COLO829 (cell line): Measurements from ENCODE around the gene FSD2.
"Not testable (repeated sequence)": the region's sequence is repeated elsewhere in the genome, so short reads cannot be mapped to it uniquely, and the experiment has no call there.

Experiments used
- DNase-seq: peaks from one replicate; pipeline ENCODE4 v3.0.0; 2012; ENCODE audit warnings: low spot score

The FSD2 gene

DNA sequence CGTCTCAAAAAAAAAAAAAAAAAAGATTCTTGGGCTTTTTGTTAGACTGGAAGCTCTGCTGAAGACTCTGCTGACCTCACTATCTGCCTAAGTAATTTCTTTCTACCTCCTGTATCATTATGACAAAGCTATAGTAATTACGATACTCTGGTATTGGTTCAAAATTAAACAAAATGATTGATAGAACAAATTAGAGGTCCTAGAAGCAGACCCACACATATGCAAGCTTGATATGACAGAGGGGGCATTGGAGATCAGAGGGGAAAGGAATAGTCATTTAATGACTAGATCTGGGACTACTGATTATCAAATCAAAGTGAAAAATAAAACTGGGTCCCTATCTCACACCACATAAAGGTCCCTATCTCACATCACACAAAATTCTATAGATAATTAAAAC is 74.3 kb downstream of the FSD2 start:
- DNase-seq = no peak

DNA sequence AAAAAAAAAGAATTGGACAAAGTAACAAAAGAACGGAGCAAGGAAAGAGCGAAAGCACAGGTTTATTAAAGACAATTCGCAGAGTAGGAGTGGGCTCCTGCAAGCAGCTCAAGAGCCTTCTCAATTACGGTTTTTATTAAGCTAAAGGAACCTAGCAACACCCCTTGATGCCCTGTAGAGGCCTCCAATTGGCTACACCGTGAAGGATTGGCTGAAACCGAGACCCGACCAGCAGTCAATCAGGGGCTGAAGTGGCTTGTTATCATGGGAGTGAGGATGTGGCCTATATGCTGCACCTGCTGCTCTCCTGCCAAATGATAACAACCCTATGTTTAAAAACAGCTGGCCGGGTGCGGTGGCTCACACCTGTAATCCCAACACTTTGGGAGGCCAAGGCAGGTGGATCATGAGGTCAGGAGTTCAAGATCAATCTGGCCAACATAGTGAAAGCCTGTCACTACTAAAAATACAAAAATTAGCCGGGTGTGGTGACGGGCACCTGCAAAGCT is 75.8 kb downstream of the FSD2 start:
- no peak for DNase-seq

DNA sequence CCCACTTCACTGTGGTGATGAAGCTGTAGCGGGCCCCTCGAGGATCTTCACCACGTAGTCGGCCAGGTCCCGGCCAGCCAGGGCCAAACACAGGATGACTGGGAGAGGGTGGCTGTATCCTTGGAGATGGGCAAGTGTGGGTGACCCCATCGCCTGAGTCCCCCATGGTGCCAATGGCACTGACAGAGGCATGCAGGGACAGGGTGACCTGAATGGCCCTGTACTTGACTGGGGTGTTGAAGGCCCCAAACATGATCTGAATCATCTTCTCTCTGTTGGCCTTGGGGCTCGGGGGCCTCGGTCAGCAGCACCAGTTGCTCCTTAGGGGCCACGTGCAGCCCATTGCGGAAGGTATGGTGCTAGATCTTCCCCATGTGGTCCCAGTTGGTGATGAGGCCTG is 79.1 kb downstream of the FSD2 start:
- DNase-seq = no peak

GRCh38 chr15:82715003-82715402 is 90.9 kb downstream of the FSD2 start:
- DNase-seq = no peak

GRCh38 chr15:82714016-82714415 is 91.9 kb downstream of the FSD2 start:
- peak; percentile 18 for DNase-seq

DNA sequence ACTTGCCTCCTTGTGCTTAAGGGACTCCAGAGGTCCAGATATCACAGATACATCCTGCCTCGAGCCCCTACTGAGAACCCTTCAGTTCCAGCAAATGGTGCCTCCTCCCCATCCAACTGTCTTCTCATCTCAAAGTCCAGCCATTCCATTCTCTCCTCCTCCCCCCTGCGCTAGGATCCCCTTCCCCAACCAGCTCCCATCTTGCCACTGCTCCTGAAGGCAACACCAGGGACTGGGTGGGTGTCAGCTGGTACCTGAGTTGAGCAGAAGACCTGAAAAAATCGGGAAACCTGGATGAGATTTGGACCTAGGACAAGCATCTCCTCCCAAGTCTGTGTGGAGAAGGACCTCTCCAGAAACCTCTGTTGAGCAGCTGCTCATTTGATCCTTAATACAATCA is 93.8 kb downstream of the FSD2 start:
- no peak for DNase-seq

GRCh38 chr15:82710926-82711490 is 94.9 kb downstream of the FSD2 start:
- no peak for DNase-seq

DNA sequence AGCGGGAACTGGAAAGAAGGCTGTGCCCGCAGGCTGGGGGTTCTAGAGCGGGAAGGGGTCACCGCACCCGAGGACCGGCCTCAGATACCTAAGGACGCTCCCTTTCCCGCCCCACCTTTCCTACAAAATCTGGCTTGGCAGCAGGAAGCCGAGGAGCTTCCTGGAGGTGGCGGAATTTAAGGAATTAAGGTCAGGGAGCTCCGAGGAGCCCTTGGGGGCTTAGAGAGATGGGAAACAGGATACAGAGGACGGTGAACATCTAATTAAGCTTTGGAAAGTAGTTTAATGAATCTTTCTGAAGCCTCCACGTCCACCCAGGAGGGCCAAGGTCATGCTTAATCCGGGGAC is 95.7 kb downstream of the FSD2 start:
- DNase-seq = no peak

DNA sequence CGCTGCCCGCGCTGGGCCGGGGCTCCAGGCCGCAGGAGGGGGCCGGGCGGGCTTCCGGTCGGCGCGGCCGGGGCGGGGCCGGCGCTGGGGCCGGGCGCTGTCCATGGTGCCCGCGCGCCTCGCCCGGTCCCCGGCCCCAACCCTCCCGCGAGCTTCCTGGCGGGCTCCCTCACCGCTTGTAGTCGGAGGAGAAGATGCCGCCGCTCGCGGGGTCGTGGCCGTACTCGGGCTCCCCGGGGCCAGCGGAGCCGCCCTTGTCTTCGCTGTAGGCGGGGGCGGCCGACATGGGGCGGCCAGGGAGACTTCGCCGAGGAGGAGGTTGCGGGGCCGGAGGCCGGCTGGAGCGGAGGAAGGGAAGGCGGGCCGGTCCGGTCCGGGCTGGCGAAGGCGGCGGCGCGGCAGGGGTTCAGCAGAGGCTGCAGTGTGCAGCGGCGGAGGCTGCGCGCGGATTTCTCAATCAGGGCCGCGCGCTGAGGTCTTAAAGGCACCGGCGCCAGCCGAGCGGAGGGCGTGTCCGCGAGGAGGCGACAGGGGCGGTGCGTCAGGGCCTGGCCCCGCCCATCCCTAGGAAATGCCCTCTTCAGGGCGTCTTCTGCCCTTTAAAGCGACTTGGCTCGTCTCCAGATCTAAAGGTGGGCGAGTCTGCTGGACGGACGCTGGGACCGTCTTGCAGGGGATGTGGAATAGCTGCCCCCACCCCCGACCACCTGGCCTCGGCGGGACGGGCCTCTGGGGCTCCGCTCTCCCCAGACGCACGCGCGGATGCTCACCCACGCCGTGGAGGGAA is 96.3 kb downstream of the FSD2 start, which contains the start of gene AP3B2:
TSS of gene AP3B2 (minus strand) at position 455 of the 787 bp plus-strand sequence. CDS start at position 286, 169 bp downstream.
- peak; percentile 40 for DNase-seq

DNA sequence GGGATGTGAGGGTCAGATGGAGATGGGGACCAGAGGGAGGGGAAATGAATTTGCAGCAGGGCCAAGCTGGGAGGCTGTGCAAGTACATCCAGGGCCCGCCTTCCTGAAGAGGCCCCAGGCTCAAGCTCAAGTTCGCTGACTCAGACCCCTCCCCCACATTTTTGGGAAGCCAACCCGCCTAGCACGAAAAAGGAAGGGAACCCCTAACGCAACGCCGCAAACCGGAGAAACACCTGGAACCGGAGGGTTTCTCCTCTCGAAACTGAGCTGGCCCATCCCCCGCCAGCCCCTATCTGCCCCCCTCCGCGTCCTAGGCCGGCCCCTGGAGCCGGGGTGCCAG is 96.8 kb downstream of the FSD2 start:
- no peak for DNase-seq

DNA sequence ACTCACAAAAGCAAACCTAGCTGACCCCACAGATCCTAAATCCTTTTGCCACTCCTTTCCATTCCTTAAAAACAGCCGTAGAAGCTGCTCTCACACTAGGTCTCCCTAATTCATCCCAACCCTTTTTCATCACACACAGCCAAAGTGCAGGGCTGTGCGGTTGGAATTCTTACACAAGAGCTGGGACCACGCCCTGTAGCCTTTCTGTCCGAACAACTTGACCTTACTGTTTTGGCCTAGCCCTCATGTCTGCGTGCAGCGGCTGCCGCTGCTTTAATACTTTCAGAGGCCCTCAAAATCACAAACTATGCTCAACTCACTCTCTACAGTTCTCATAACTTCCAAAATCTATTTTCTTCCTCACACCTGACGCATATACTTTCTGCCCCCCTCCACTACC is 100.0 kb downstream of the FSD2 start:
- DNase-seq = not testable (repeated sequence)
